ENCODE data around the gene RGL4. TPM values are rescaled to one million over a fixed set of nuclear protein-coding genes. Genes with fewer than 3 reads are reported as not detected.

The RGL4 gene
- total RNA-seq, 1 donor from 2014 or later: not detected

- no peaks in the 10 kb centered on the region for H3K4me1 ChIP-seq
- peak in 1 of 2 donors; percentile 25 for DNase-seq (ENCODE audit: low spot score in 2 of 2)
- H3K36me3 ChIP-seq: peaks cover 23 to 49% of the 10 kb centered on the region in 2 donors
- no peaks in the 10 kb centered on the region for H3K9me3 ChIP-seq
- intact Hi-C loops (cut with DNase I): no loop called here
- no peak overlapping the region for H3K4me3 ChIP-seq
- H3K27me3 ChIP-seq: no peaks in the 10 kb centered on the region
- H3K27ac ChIP-seq: no peak overlapping the region
- TF ChIP-seq CTCF (IDR thresholded peaks at IDR 0.05): no peak
These were observed 4.3 kb downstream of the RGL4 start for GRCh38 chr22:23695141-23695540.

- Histone ChIP-seq H3K36me3 (peaks cover 29 to 49% of the 10 kb centered on the region in 2 donors), H3K4me3 (no peak overlapping the region), H3K27ac (no peak overlapping the region), H3K27me3 (no peaks in the 10 kb centered on the region), H3K9me3 (no peaks in the 10 kb centered on the region), H3K4me1 (no peaks in the 10 kb centered on the region)
- DNase-seq (ENCODE audit: low spot score in 2 of 2): peak in 1 of 2 donors; percentile 53
- TF ChIP-seq CTCF (IDR thresholded peaks at IDR 0.05): no peak
- intact Hi-C loops (cut with DNase I): no loop called here
These were observed 4.9 kb downstream of the RGL4 start for GRCh38 chr22:23695571-23696325.

- DNase-seq (ENCODE audit: low spot score in 2 of 2): peak in 1 of 2 donors; percentile 65
These were observed 5.6 kb downstream of the RGL4 start for GRCh38 chr22:23696326-23696851.

GRCh38 chr22:23697031-23697970 lies 6.5 kb downstream of the RGL4 start:
- intact Hi-C loops (cut with DNase I): no loop called here
- DNase-seq (ENCODE audit: low spot score in 2 of 2): peak in 1 of 2 donors; percentile 53
- TF ChIP-seq CTCF (IDR thresholded peaks at IDR 0.05): no peak
- no peaks in the 10 kb centered on the region for H3K27me3 ChIP-seq
- no peaks in the 10 kb centered on the region for H3K4me1 ChIP-seq
- H3K27ac ChIP-seq: no peak overlapping the region
- no peaks in the 10 kb centered on the region for H3K9me3 ChIP-seq
- peaks cover 33 to 62% of the 10 kb centered on the region in 2 donors for H3K36me3 ChIP-seq
- H3K4me3 ChIP-seq: no peak overlapping the region

More at GRCh38 chr22:23696326-23696851, 5.6 kb downstream of the RGL4 start:
- TF ChIP-seq CTCF (IDR thresholded peaks at IDR 0.05): no peak
- Histone ChIP-seq H3K27ac (no peak overlapping the region), H3K4me1 (no peaks in the 10 kb centered on the region), H3K4me3 (no peak overlapping the region), H3K9me3 (no peaks in the 10 kb centered on the region), H3K27me3 (no peaks in the 10 kb centered on the region), H3K36me3 (peaks cover 31 to 54% of the 10 kb centered on the region in 2 donors)
- intact Hi-C loops (cut with DNase I): no loop called here

GRCh38 chr22:23698094-23698493 lies 7.3 kb downstream of the RGL4 start:
- Histone ChIP-seq H3K4me1 (no peaks in the 10 kb centered on the region), H3K4me3 (no peak overlapping the region), H3K9me3 (no peaks in the 10 kb centered on the region), H3K27ac (no peak overlapping the region), H3K27me3 (no peaks in the 10 kb centered on the region), H3K36me3 (peaks cover 33 to 56% of the 10 kb centered on the region in 2 donors)
- TF ChIP-seq CTCF (IDR thresholded peaks at IDR 0.05): no peak
- peak in 1 of 2 donors; percentile 52 for DNase-seq (ENCODE audit: low spot score in 2 of 2)
- intact Hi-C loops (cut with DNase I): no loop called here

All from ascending aorta (tissue), 2 donors.